ENCODE measurements around the gene RAB3B.

The RAB3B gene

DNA sequence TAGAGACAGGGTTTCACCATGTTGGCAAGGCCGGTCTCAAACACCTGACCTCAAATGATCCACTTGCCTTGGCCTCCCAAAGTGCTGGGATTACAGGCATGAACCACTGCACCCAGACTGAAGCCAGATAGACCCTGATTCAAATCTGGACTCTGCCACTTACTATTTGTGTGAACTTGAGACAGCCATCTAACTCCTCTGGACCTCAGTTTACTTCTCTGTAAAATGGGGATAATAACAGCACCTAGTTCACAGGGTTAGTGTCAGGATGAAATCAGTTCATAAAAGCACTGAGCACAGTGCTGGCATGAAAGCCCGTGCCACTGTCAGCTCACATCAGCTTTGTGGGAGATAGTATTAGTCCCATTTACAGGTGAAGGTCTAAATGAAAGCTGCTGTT lies 28.5 kb downstream of the RAB3B start:
- Histone ChIP-seq H3K9me2 (replicated peaks; ENCODE audit: low read depth, low read length) (no peaks in the 10 kb centered on the region), H3K4me1 (ENCODE audit: insufficient read depth, low read length, poor library complexity, severe bottlenecking) (peaks cover 8% of the 10 kb centered on the region), H3K4me2 (ENCODE audit: low read depth, low read length, poor library complexity, severe bottlenecking) (no peak overlapping the region), H3F3A (ENCODE audit: low read depth) (no peaks in the 10 kb centered on the region), H3K79me2 (ENCODE audit: insufficient read depth, low read length) (no peaks in the 10 kb centered on the region), H3K27me3 (ENCODE audit: insufficient read depth, low read length, poor library complexity, severe bottlenecking) (no peaks in the 10 kb centered on the region), H4K20me1 (ENCODE audit: insufficient read depth, low read length, poor library complexity, severe bottlenecking) (no peaks in the 10 kb centered on the region), H3K9me3 (ENCODE audit: insufficient read depth, low read depth, low read length) (no peaks in the 10 kb centered on the region), H2AFZ (ENCODE audit: low read length) (no peak overlapping the region), H3K4me3 (ENCODE audit: low read length, poor library complexity, severe bottlenecking) (no peak overlapping the region), H3K9ac (ENCODE audit: low read depth, low read length, poor library complexity, severe bottlenecking) (no peak overlapping the region), H3K36me3 (ENCODE audit: insufficient read depth, low read length) (no peaks in the 10 kb centered on the region)
- TF ChIP-seq, protein P1, sequence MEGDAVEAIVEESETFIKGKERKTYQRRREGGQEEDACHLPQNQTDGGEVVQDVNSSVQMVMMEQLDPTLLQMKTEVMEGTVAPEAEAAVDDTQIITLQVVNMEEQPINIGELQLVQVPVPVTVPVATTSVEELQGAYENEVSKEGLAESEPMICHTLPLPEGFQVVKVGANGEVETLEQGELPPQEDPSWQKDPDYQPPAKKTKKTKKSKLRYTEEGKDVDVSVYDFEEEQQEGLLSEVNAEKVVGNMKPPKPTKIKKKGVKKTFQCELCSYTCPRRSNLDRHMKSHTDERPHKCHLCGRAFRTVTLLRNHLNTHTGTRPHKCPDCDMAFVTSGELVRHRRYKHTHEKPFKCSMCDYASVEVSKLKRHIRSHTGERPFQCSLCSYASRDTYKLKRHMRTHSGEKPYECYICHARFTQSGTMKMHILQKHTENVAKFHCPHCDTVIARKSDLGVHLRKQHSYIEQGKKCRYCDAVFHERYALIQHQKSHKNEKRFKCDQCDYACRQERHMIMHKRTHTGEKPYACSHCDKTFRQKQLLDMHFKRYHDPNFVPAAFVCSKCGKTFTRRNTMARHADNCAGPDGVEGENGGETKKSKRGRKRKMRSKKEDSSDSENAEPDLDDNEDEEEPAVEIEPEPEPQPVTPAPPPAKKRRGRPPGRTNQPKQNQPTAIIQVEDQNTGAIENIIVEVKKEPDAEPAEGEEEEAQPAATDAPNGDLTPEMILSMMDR (conservative IDR thresholded peaks at IDR 0.05; ENCODE audit: low read length): no peak
- no peak for TF ChIP-seq EZH2phosphoT487 (IDR thresholded peaks at IDR 0.05; ENCODE audit: borderline replicate concordance)

DNA sequence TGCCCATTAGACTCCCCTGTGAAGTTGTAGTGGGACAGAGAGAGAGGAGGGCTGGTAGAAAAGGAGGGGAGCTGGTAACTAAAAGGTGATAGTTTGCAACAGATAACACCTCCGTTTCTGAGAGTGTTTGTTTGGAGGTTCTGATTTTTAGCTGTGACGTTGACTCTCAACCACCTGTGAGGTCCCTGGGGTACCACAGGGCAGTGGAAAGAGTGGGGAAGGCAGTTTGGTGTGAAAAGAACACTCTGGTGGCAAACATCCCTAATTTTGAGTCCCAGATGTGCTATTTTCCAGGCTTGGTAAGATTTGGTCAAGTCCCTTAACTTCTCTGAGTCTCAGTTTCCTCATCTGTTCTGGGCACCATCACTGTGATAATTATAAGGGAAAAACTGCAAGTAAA lies 29.3 kb downstream of the RAB3B start:
- Histone ChIP-seq H3F3A (ENCODE audit: low read depth) (no peaks in the 10 kb centered on the region), H3K27me3 (ENCODE audit: insufficient read depth, low read length, poor library complexity, severe bottlenecking) (no peaks in the 10 kb centered on the region), H3K4me3 (ENCODE audit: low read length, poor library complexity, severe bottlenecking) (no peak overlapping the region), H4K20me1 (ENCODE audit: insufficient read depth, low read length, poor library complexity, severe bottlenecking) (no peaks in the 10 kb centered on the region), H3K9me2 (replicated peaks; ENCODE audit: low read depth, low read length) (no peaks in the 10 kb centered on the region), H3K9me3 (ENCODE audit: insufficient read depth, low read depth, low read length) (no peaks in the 10 kb centered on the region), H2AFZ (ENCODE audit: low read length) (no peak overlapping the region), H3K4me2 (ENCODE audit: low read depth, low read length, poor library complexity, severe bottlenecking) (no peak overlapping the region), H3K79me2 (ENCODE audit: insufficient read depth, low read length) (no peaks in the 10 kb centered on the region), H3K4me1 (ENCODE audit: insufficient read depth, low read length, poor library complexity, severe bottlenecking) (peaks cover 15% of the 10 kb centered on the region), H3K9ac (ENCODE audit: low read depth, low read length, poor library complexity, severe bottlenecking) (no peak overlapping the region), H3K36me3 (ENCODE audit: insufficient read depth, low read length) (no peaks in the 10 kb centered on the region)
- TF ChIP-seq EZH2phosphoT487 (IDR thresholded peaks at IDR 0.05; ENCODE audit: borderline replicate concordance): no peak

DNA sequence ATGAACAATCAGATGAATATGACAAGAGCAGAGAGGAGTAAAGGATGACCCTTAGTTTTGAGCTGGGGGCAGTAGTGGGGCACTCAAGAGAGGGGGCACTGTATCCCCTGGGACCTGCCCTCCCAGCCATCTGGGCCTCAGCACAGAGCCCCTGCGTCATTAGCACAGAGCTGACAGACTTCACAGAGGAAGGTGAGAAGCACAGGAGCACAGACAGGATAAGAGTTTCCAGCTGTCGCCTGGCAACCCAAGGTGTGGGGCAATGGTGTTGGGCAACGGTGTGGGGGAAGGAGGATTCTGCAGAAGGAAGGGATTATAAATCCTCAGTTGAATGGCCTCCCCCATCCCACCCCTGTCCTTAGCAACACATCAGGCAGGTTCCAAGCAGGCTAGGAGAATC lies 30.2 kb downstream of the RAB3B start:
- no peak for TF ChIP-seq EZH2phosphoT487 (IDR thresholded peaks at IDR 0.05; ENCODE audit: borderline replicate concordance)
- TF ChIP-seq, protein P1 (conservative IDR thresholded peaks at IDR 0.05; ENCODE audit: low read length): no peak
- Histone ChIP-seq H3K27me3 (ENCODE audit: insufficient read depth, low read length, poor library complexity, severe bottlenecking) (no peaks in the 10 kb centered on the region), H3K9ac (ENCODE audit: low read depth, low read length, poor library complexity, severe bottlenecking) (no peak overlapping the region), H3K4me3 (ENCODE audit: low read length, poor library complexity, severe bottlenecking) (no peak overlapping the region), H2AFZ (ENCODE audit: low read length) (no peak overlapping the region), H3K9me3 (ENCODE audit: insufficient read depth, low read depth, low read length) (no peaks in the 10 kb centered on the region), H3K4me1 (ENCODE audit: insufficient read depth, low read length, poor library complexity, severe bottlenecking) (peaks cover 20% of the 10 kb centered on the region), H4K20me1 (ENCODE audit: insufficient read depth, low read length, poor library complexity, severe bottlenecking) (no peaks in the 10 kb centered on the region), H3K9me2 (replicated peaks; ENCODE audit: low read depth, low read length) (no peaks in the 10 kb centered on the region), H3K36me3 (ENCODE audit: insufficient read depth, low read length) (no peaks in the 10 kb centered on the region), H3F3A (ENCODE audit: low read depth) (no peaks in the 10 kb centered on the region), H3K79me2 (ENCODE audit: insufficient read depth, low read length) (no peaks in the 10 kb centered on the region), H3K4me2 (ENCODE audit: low read depth, low read length, poor library complexity, severe bottlenecking) (no peak overlapping the region)

DNA sequence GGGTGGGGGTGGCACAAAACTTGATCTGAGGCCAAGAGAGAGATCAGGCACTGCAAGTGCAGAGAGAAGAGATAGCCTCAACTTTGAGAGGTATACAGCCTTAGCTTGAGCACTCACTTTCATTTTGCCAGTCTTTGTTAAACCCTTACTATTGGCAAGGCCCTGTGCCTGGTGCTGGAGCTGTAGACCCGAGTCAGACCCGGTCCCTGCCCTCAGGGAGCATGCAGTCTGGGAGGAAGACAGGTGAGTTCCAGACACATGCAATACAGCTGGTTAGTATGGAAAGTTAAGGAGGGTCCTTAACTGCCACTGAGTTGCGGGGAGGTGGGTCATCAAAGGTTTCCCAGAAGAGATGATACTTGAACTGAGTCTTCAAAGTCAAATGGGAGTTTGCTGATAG lies 31.7 kb downstream of the RAB3B start:
- Histone ChIP-seq H3F3A (ENCODE audit: low read depth) (no peaks in the 10 kb centered on the region), H4K20me1 (ENCODE audit: insufficient read depth, low read length, poor library complexity, severe bottlenecking) (no peaks in the 10 kb centered on the region), H3K9ac (ENCODE audit: low read depth, low read length, poor library complexity, severe bottlenecking) (no peak overlapping the region), H3K4me3 (ENCODE audit: low read length, poor library complexity, severe bottlenecking) (no peak overlapping the region), H3K36me3 (ENCODE audit: insufficient read depth, low read length) (no peaks in the 10 kb centered on the region), H3K9me3 (ENCODE audit: insufficient read depth, low read depth, low read length) (no peaks in the 10 kb centered on the region), H3K4me1 (ENCODE audit: insufficient read depth, low read length, poor library complexity, severe bottlenecking) (peaks cover 20% of the 10 kb centered on the region), H2AFZ (ENCODE audit: low read length) (no peak overlapping the region), H3K9me2 (replicated peaks; ENCODE audit: low read depth, low read length) (no peaks in the 10 kb centered on the region), H3K27me3 (ENCODE audit: insufficient read depth, low read length, poor library complexity, severe bottlenecking) (no peaks in the 10 kb centered on the region), H3K79me2 (ENCODE audit: insufficient read depth, low read length) (no peaks in the 10 kb centered on the region), H3K4me2 (ENCODE audit: low read depth, low read length, poor library complexity, severe bottlenecking) (no peak overlapping the region)
- TF ChIP-seq, protein P1 (conservative IDR thresholded peaks at IDR 0.05; ENCODE audit: low read length): no peak
- no peak for TF ChIP-seq EZH2phosphoT487 (IDR thresholded peaks at IDR 0.05; ENCODE audit: borderline replicate concordance)

Data from Loucy (cell line).